ENCODE measurements around the gene CHD2. TPM values are rescaled to one million over a fixed set of nuclear protein-coding genes. Genes with fewer than 3 reads are reported as not detected.

The CHD2 gene
- total and polyA plus RNA-seq, 2 donors, result 62.0 to 78.7 TPM

- DNase-seq (ENCODE audit: low read depth in 6 of 9, low spot score in 9 of 9), result no peak
- 98% methylated on average over 1 of the region's 1 CpG for WGBS
- Histone ChIP-seq H3K4me3 (ENCODE audit: low read length in 2 of 2) (no peak overlapping the region), H3K27ac (ENCODE audit: low read depth in 1 of 2, low read length in 1 of 2) (no peak overlapping the region), H3K9me3 (ENCODE audit: control insufficient read depth in 2 of 2, insufficient read depth in 1 of 2, low read length in 1 of 2) (peaks cover 3 to 5% of the 10 kb centered on the region in 2 donors), H3K4me1 (ENCODE audit: control insufficient read depth in 2 of 2, insufficient read depth in 2 of 2, low read length in 2 of 2) (no peaks in the 10 kb centered on the region), H3K36me3 (ENCODE audit: control insufficient read depth in 2 of 2, insufficient read depth in 2 of 2, low read length in 1 of 2) (peaks cover 50 to 93% of the 10 kb centered on the region in 2 donors), H3K27me3 (ENCODE audit: control insufficient read depth in 2 of 2, insufficient read depth in 1 of 2, low read length in 1 of 2) (no peaks in the 10 kb centered on the region)
These were observed 41.5 kb downstream of the CHD2 start for GRCh38 chr15:92941668-92942067.

GRCh38 chr15:92942706-92943105 lies 42.6 kb downstream of the CHD2 start:
- DNase-seq (ENCODE audit: low read depth in 6 of 9, low spot score in 9 of 9), result no peak
- Histone ChIP-seq H3K36me3 (ENCODE audit: control insufficient read depth in 2 of 2, insufficient read depth in 2 of 2, low read length in 1 of 2) (peaks cover 53 to 93% of the 10 kb centered on the region in 2 donors), H3K27me3 (ENCODE audit: control insufficient read depth in 2 of 2, insufficient read depth in 1 of 2, low read length in 1 of 2) (no peaks in the 10 kb centered on the region), H3K4me1 (ENCODE audit: control insufficient read depth in 2 of 2, insufficient read depth in 2 of 2, low read length in 2 of 2) (no peaks in the 10 kb centered on the region), H3K4me3 (ENCODE audit: low read length in 2 of 2) (no peak overlapping the region), H3K27ac (ENCODE audit: low read depth in 1 of 2, low read length in 1 of 2) (no peak overlapping the region), H3K9me3 (ENCODE audit: control insufficient read depth in 2 of 2, insufficient read depth in 1 of 2, low read length in 1 of 2) (peaks cover 10 to 13% of the 10 kb centered on the region in 2 donors)
- 96% methylated on average over 3 of the region's 3 CpGs for WGBS

GRCh38 chr15:92943581-92943980 lies 43.5 kb downstream of the CHD2 start:
- peaks cover 52 to 94% of the 10 kb centered on the region in 2 donors for H3K36me3 ChIP-seq (ENCODE audit: control insufficient read depth in 2 of 2, insufficient read depth in 2 of 2, low read length in 1 of 2)
- H3K4me1 ChIP-seq (ENCODE audit: control insufficient read depth in 2 of 2, insufficient read depth in 2 of 2, low read length in 2 of 2), result no peaks in the 10 kb centered on the region
- peaks cover 13 to 17% of the 10 kb centered on the region in 2 donors for H3K9me3 ChIP-seq (ENCODE audit: control insufficient read depth in 2 of 2, insufficient read depth in 1 of 2, low read length in 1 of 2)
- H3K27me3 ChIP-seq (ENCODE audit: control insufficient read depth in 2 of 2, insufficient read depth in 1 of 2, low read length in 1 of 2), result no peaks in the 10 kb centered on the region
- DNase-seq (ENCODE audit: low read depth in 6 of 9, low spot score in 9 of 9), result no peak
- WGBS, result 100% methylated on average over 1 of the region's 1 CpG
- H3K27ac ChIP-seq (ENCODE audit: low read depth in 1 of 2, low read length in 1 of 2), result no peak overlapping the region
- H3K4me3 ChIP-seq (ENCODE audit: low read length in 2 of 2), result no peak overlapping the region

- Histone ChIP-seq H3K4me3 (ENCODE audit: low read length in 2 of 2) (no peak overlapping the region), H3K4me1 (ENCODE audit: control insufficient read depth in 2 of 2, insufficient read depth in 2 of 2, low read length in 2 of 2) (no peaks in the 10 kb centered on the region), H3K9me3 (ENCODE audit: control insufficient read depth in 2 of 2, insufficient read depth in 1 of 2, low read length in 1 of 2) (peaks cover 21 to 24% of the 10 kb centered on the region in 2 donors), H3K36me3 (ENCODE audit: control insufficient read depth in 2 of 2, insufficient read depth in 2 of 2, low read length in 1 of 2) (peaks cover 59 to 95% of the 10 kb centered on the region in 2 donors), H3K27me3 (ENCODE audit: control insufficient read depth in 2 of 2, insufficient read depth in 1 of 2, low read length in 1 of 2) (no peaks in the 10 kb centered on the region), H3K27ac (ENCODE audit: low read depth in 1 of 2, low read length in 1 of 2) (no peak overlapping the region)
- 96% methylated on average over 8 of the region's 8 CpGs for WGBS
- DNase-seq (ENCODE audit: low read depth in 6 of 9, low spot score in 9 of 9), result no peak
These were observed 44.9 kb downstream of the CHD2 start for GRCh38 chr15:92944946-92945521.

GRCh38 chr15:92947071-92947730 lies 47.1 kb downstream of the CHD2 start:
- peaks cover 67 to 99% of the 10 kb centered on the region in 2 donors for H3K36me3 ChIP-seq (ENCODE audit: control insufficient read depth in 2 of 2, insufficient read depth in 2 of 2, low read length in 1 of 2)
- WGBS, result 99% methylated on average over 5 of the region's 5 CpGs
- no peak for DNase-seq (ENCODE audit: low read depth in 6 of 9, low spot score in 9 of 9)

GRCh38 chr15:92949604-92950249 lies 49.6 kb downstream of the CHD2 start:
- 98% methylated on average over 10 of the region's 10 CpGs for WGBS
- H3K9me3 ChIP-seq (ENCODE audit: control insufficient read depth in 2 of 2, insufficient read depth in 1 of 2, low read length in 1 of 2), result peaks cover 21 to 24% of the 10 kb centered on the region in 2 donors
- no peak for DNase-seq (ENCODE audit: low read depth in 6 of 9, low spot score in 9 of 9)
- no peaks in the 10 kb centered on the region for H3K4me1 ChIP-seq (ENCODE audit: control insufficient read depth in 2 of 2, insufficient read depth in 2 of 2, low read length in 2 of 2)
- no peaks in the 10 kb centered on the region for H3K27me3 ChIP-seq (ENCODE audit: control insufficient read depth in 2 of 2, insufficient read depth in 1 of 2, low read length in 1 of 2)
- H3K27ac ChIP-seq (ENCODE audit: low read depth in 1 of 2, low read length in 1 of 2), result no peak overlapping the region
- no peak overlapping the region for H3K4me3 ChIP-seq (ENCODE audit: low read length in 2 of 2)
- peaks cover 76 to 95% of the 10 kb centered on the region in 2 donors for H3K36me3 ChIP-seq (ENCODE audit: control insufficient read depth in 2 of 2, insufficient read depth in 2 of 2, low read length in 1 of 2)

More at GRCh38 chr15:92947071-92947730, 47.1 kb downstream of the CHD2 start:
- no peak overlapping the region for H3K27ac ChIP-seq (ENCODE audit: low read depth in 1 of 2, low read length in 1 of 2)
- no peaks in the 10 kb centered on the region for H3K27me3 ChIP-seq (ENCODE audit: control insufficient read depth in 2 of 2, insufficient read depth in 1 of 2, low read length in 1 of 2)
- H3K4me3 ChIP-seq (ENCODE audit: low read length in 2 of 2), result no peak overlapping the region
- peaks cover 21 to 24% of the 10 kb centered on the region in 2 donors for H3K9me3 ChIP-seq (ENCODE audit: control insufficient read depth in 2 of 2, insufficient read depth in 1 of 2, low read length in 1 of 2)
- H3K4me1 ChIP-seq (ENCODE audit: control insufficient read depth in 2 of 2, insufficient read depth in 2 of 2, low read length in 2 of 2), result no peaks in the 10 kb centered on the region

GRCh38 chr15:92951800-92952457 lies 51.8 kb downstream of the CHD2 start:
- H3K9me3 ChIP-seq (ENCODE audit: control insufficient read depth in 2 of 2, insufficient read depth in 1 of 2, low read length in 1 of 2), result peaks cover 17 to 18% of the 10 kb centered on the region in 2 donors
- no peaks in the 10 kb centered on the region for H3K4me1 ChIP-seq (ENCODE audit: control insufficient read depth in 2 of 2, insufficient read depth in 2 of 2, low read length in 2 of 2)
- no peak overlapping the region for H3K27ac ChIP-seq (ENCODE audit: low read depth in 1 of 2, low read length in 1 of 2)
- H3K36me3 ChIP-seq (ENCODE audit: control insufficient read depth in 2 of 2, insufficient read depth in 2 of 2, low read length in 1 of 2), result peaks cover 70 to 92% of the 10 kb centered on the region in 2 donors
- H3K4me3 ChIP-seq (ENCODE audit: low read length in 2 of 2), result no peak overlapping the region
- WGBS, result over 99% methylated on average over 2 of the region's 2 CpGs
- DNase-seq (ENCODE audit: low read depth in 6 of 9, low spot score in 9 of 9), result no peak
- no peaks in the 10 kb centered on the region for H3K27me3 ChIP-seq (ENCODE audit: control insufficient read depth in 2 of 2, insufficient read depth in 1 of 2, low read length in 1 of 2)

GRCh38 chr15:92952458-92952850 lies 52.3 kb downstream of the CHD2 start:
- Histone ChIP-seq H3K27ac (ENCODE audit: low read depth in 1 of 2, low read length in 1 of 2) (no peak overlapping the region), H3K9me3 (ENCODE audit: control insufficient read depth in 2 of 2, insufficient read depth in 1 of 2, low read length in 1 of 2) (peaks cover 13% of the 10 kb centered on the region in 2 donors), H3K4me1 (ENCODE audit: control insufficient read depth in 2 of 2, insufficient read depth in 2 of 2, low read length in 2 of 2) (no peaks in the 10 kb centered on the region), H3K36me3 (ENCODE audit: control insufficient read depth in 2 of 2, insufficient read depth in 2 of 2, low read length in 1 of 2) (peaks cover 69 to 92% of the 10 kb centered on the region in 2 donors), H3K27me3 (ENCODE audit: control insufficient read depth in 2 of 2, insufficient read depth in 1 of 2, low read length in 1 of 2) (no peaks in the 10 kb centered on the region), H3K4me3 (ENCODE audit: low read length in 2 of 2) (no peak overlapping the region)
- WGBS, result 97% methylated on average over 7 of the region's 7 CpGs
- no peak for DNase-seq (ENCODE audit: low read depth in 6 of 9, low spot score in 9 of 9)

GRCh38 chr15:92953566-92953965 lies 53.4 kb downstream of the CHD2 start:
- H3K36me3 ChIP-seq (ENCODE audit: control insufficient read depth in 2 of 2, insufficient read depth in 2 of 2, low read length in 1 of 2), result peaks cover 59 to 91% of the 10 kb centered on the region in 2 donors
- WGBS, result 98% methylated on average over 2 of the region's 2 CpGs

More at GRCh38 chr15:92953566-92953965, 53.4 kb downstream of the CHD2 start:
- Histone ChIP-seq H3K27ac (ENCODE audit: low read depth in 1 of 2, low read length in 1 of 2) (no peak overlapping the region), H3K9me3 (ENCODE audit: control insufficient read depth in 2 of 2, insufficient read depth in 1 of 2, low read length in 1 of 2) (peaks cover 7 to 8% of the 10 kb centered on the region in 2 donors), H3K27me3 (ENCODE audit: control insufficient read depth in 2 of 2, insufficient read depth in 1 of 2, low read length in 1 of 2) (no peaks in the 10 kb centered on the region), H3K4me1 (ENCODE audit: control insufficient read depth in 2 of 2, insufficient read depth in 2 of 2, low read length in 2 of 2) (no peaks in the 10 kb centered on the region), H3K4me3 (ENCODE audit: low read length in 2 of 2) (no peak overlapping the region)
- no peak for DNase-seq (ENCODE audit: low read depth in 6 of 9, low spot score in 9 of 9)
